Activated CD4-positive, alpha-beta T cell treated with anti-CD3 and anti-CD28 coated beads, Interleukin-2, amount 10 ng/mL, durations not matched to agents 24 days and 14 days (primary cell): ENCODE data around the gene GPR31. TPM values are rescaled to one million over a fixed set of nuclear protein-coding genes. Genes with fewer than 3 reads are reported as not detected.
"Not testable (repeated sequence)": the region's sequence is repeated elsewhere in the genome, so short reads cannot be mapped to it uniquely, and the experiment has no call there.

ENCODE experiments used
- DNase-seq: peaks from one replicate; pipeline ENCODE4 v3.0.0; 2022
- H3K27ac Mint-ChIP-seq: one replicate; pipeline ENCODE4 v1.8.0; 2022; ENCODE audit warnings: mild to moderate bottlenecking, mixed read lengths
- H3K27me3 Mint-ChIP-seq: one replicate; pipeline ENCODE4 v1.8.0; 2022; ENCODE audit warnings: mixed read lengths
- H3K36me3 Mint-ChIP-seq: one replicate; pipeline ENCODE4 v1.8.0; 2022; ENCODE audit warnings: low read depth, mild to moderate bottlenecking, mixed read lengths
- H3K4me1 Mint-ChIP-seq: one replicate; pipeline ENCODE4 v1.8.0; 2021; ENCODE audit warnings: mixed read lengths
- H3K4me3 Mint-ChIP-seq: one replicate; pipeline ENCODE4 v1.8.0; 2022; ENCODE audit warnings: mild to moderate bottlenecking, moderate library complexity, mixed read lengths
- H3K9me3 Mint-ChIP-seq: one replicate; pipeline ENCODE4 v1.8.0; 2021; ENCODE audit warnings: mixed read lengths
- intact Hi-C: fragments of 100-400 bp; cut with micrococcal nuclease; formaldehyde crosslinking; loops from one replicate; pipeline ENCODE4 v1.15.1; 2023
- total RNA-seq: library from RNA; stranded (reverse); gene quantifications from 2 replicates; pipeline ENCODE4 v1.2.3, GENCODE V29; 2022

GPR31 gene, protein sequence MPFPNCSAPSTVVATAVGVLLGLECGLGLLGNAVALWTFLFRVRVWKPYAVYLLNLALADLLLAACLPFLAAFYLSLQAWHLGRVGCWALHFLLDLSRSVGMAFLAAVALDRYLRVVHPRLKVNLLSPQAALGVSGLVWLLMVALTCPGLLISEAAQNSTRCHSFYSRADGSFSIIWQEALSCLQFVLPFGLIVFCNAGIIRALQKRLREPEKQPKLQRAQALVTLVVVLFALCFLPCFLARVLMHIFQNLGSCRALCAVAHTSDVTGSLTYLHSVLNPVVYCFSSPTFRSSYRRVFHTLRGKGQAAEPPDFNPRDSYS
- not detected in 2 replicates for total RNA-seq

DNA sequence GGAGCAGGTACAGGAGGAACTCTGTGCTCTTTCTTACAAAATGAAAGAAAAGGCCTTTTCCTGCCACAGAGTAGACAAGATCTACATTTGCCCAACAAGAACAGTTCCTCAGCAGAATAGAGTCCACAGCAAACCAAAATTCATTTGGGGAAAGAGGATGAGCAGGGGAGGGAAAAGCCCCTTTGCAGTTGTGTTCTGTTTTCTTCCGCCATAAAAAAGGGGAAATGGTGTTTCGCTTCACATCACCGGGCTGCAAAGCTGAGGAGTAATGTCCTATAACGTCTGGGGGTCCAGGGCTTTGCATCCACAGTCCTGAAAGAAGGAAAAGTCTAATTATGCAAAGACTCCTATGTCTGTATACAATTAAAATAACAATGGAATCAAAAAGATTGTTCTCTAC lies at the start of gene GPR31:
Gene GPR31 (minus strand): TSS at position 118 of the 400 bp plus-strand sequence. CDS start 149 bp downstream, outside the sequence.
- DNase-seq, result no peak
- H3K9me3 Mint-ChIP-seq, result no peaks in the 10 kb centered on the region
- no peaks in the 10 kb centered on the region for H3K36me3 Mint-ChIP-seq
- peaks cover 4% of the 10 kb centered on the region for H3K27me3 Mint-ChIP-seq
- peaks cover 2% of the 10 kb centered on the region for H3K4me1 Mint-ChIP-seq
- H3K4me3 Mint-ChIP-seq, result no peak within 1 kb of the TSS
- intact Hi-C loops, result no loop called here
- no peak within 1 kb of the TSS for H3K27ac Mint-ChIP-seq

DNA sequence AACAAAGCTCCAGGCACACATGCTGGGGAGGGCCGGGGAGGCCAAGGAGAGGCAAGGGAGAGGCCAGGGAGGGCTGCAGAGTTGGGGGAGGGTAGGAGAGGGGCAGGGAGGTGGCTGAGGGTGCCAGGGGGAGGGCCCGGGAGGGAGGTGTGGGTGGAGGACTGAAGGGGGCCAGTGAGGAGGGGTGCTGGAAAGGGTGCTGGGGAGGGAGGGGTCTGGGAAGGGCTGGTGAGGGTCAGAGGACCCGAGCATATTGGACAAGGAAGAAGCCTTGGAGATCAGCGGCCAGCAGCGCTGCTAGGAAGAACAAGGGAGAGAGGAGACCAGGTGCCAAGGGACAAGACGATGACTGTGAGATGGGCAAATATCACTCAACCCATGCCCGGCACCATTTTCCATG lies 49.7 kb upstream of the GPR31 start:
- H3K9me3 Mint-ChIP-seq, result no peaks in the 10 kb centered on the region
- no peaks in the 10 kb centered on the region for H3K36me3 Mint-ChIP-seq
- no peak overlapping the region for H3K27ac Mint-ChIP-seq
- intact Hi-C loops, result no loop called here
- DNase-seq, result no peak
- H3K27me3 Mint-ChIP-seq, result peaks cover 3% of the 10 kb centered on the region
- H3K4me3 Mint-ChIP-seq, result no peak overlapping the region
- H3K4me1 Mint-ChIP-seq, result peaks cover 3% of the 10 kb centered on the region

DNA sequence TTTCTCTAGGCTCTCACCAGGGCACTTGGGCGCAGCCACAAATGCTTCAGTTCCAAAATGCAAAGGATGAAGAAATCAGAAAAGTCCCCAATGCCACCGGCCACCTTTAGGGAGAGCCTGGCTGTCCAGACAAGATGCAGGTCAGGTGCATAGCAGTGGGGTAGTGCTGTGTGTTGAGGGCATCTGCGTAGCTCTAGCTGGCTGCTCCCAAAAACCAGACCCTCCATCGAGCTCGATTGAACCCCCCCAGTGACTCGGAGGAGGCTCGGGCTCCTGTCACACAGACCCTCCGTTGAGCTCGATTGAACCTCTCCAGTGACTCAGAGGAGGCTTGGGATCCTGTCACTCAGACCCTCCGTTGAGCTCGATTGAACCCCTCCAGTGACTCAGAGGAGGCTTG lies 47.5 kb upstream of the GPR31 start:
- H3K9me3 Mint-ChIP-seq, DNase-seq, H3K4me1 Mint-ChIP-seq, H3K4me3 Mint-ChIP-seq, H3K27ac Mint-ChIP-seq, H3K27me3 Mint-ChIP-seq, H3K36me3 Mint-ChIP-seq, intact Hi-C loops: not testable (repeated sequence)

DNA sequence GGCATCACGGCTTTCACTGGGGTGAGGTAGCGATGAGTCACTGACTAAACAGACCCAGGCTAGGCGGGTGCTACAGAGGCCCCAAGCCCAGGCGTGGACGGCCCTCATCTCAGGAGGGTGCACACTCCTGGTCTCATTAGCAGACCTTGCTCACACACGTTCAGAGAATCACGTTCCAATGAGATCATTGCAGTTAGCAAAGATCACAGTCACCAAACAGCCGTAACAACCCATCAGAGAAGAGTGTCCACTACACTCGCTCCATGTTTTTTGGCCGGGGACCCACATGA lies 46.2 kb upstream of the GPR31 start:
- DNase-seq, H3K4me3 Mint-ChIP-seq, H3K36me3 Mint-ChIP-seq, H3K4me1 Mint-ChIP-seq, H3K9me3 Mint-ChIP-seq, H3K27ac Mint-ChIP-seq, H3K27me3 Mint-ChIP-seq, intact Hi-C loops: not testable (repeated sequence)

DNA sequence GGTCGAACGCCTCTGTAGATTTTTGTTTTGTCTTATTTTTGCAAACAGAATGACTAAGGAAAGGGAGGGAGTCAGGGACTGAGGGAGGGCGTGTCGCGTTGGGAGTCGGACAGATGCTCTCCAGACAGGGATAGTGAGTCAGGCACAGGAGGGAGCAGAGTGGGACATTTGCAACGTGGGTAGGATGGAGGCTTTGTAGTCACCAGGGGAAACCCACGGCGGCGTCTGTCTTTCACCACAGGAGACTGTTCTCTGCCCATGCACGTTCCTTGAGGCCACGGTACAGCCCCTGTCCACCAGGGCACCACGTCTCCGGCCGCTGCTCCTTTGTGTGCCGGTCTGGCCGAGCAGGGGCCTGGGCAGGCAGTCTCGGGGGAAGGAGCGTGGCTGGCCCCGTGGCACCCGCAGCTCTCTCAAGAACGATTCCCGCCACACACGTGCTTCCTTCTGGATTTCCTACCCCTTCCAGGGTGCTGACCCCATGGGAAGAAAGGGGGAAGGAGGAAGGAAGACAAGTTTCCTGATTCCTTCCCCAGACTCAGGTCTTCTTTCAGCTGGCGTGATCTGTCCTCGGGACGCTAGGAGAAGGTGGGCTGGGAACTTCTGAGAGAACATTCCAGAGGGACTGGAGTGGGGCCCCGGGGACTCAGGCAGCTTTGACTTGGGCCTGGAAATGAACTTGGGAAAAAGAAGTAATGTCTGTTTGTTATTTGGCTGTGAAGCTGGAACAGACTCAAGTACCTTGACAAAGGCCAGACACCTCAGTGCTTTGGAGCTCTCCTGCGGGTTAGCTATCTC lies 45.7 kb upstream of the GPR31 start:
- DNase-seq, H3K27ac Mint-ChIP-seq, H3K9me3 Mint-ChIP-seq, H3K27me3 Mint-ChIP-seq, H3K4me1 Mint-ChIP-seq, intact Hi-C loops, H3K36me3 Mint-ChIP-seq, H3K4me3 Mint-ChIP-seq: not testable (repeated sequence)

DNA sequence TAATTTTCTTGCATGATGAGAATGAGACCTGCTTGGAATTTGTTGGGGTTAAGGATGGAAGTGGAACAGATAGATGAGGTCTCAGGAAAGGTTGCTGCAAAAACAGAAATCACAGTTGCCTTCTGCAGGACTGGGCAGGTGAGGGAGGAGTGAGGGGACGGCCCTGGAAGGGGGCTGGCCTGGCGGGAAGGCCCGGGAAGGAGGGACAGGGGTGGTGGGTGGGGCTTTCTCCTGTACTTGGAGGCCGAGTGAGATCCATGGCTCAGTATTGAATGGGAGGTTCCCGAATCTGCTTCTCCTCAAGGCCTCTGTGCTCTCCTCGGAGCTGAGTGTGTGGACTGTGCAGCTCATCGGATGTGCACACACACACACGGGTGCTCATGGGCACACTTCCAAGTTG lies 44.8 kb upstream of the GPR31 start:
- H3K4me3 Mint-ChIP-seq, H3K36me3 Mint-ChIP-seq, H3K27ac Mint-ChIP-seq, intact Hi-C loops, H3K4me1 Mint-ChIP-seq, H3K9me3 Mint-ChIP-seq, DNase-seq: not testable (repeated sequence)
- peaks cover 11% of the 10 kb centered on the region for H3K27me3 Mint-ChIP-seq

DNA sequence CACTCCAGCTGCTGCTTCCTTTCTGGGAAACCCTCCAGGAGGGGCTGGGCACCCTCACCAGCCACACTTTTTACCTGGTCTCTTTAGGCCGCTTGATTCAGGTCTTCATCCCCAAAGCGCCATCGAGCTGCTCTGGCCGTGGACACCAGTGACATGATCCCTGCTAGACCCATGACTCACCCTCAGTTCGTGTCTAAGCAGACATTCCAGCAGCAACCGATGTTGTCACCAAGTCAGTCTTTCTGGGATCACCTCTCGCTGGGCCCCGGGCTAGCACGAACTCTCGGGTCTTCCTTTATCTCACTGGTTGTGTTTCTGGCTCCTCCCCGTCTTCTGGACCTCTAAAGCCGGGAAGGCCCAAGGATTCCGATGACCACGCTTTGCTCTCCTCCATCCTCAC lies 43.0 kb upstream of the GPR31 start:
- H3K4me3 Mint-ChIP-seq, result no peak overlapping the region
- intact Hi-C loops, result no loop called here
- no peaks in the 10 kb centered on the region for H3K4me1 Mint-ChIP-seq
- H3K36me3 Mint-ChIP-seq, result no peaks in the 10 kb centered on the region
- no peak for DNase-seq
- H3K27ac Mint-ChIP-seq, result no peak overlapping the region
- no peaks in the 10 kb centered on the region for H3K9me3 Mint-ChIP-seq
- H3K27me3 Mint-ChIP-seq, result peaks cover 17% of the 10 kb centered on the region

DNA sequence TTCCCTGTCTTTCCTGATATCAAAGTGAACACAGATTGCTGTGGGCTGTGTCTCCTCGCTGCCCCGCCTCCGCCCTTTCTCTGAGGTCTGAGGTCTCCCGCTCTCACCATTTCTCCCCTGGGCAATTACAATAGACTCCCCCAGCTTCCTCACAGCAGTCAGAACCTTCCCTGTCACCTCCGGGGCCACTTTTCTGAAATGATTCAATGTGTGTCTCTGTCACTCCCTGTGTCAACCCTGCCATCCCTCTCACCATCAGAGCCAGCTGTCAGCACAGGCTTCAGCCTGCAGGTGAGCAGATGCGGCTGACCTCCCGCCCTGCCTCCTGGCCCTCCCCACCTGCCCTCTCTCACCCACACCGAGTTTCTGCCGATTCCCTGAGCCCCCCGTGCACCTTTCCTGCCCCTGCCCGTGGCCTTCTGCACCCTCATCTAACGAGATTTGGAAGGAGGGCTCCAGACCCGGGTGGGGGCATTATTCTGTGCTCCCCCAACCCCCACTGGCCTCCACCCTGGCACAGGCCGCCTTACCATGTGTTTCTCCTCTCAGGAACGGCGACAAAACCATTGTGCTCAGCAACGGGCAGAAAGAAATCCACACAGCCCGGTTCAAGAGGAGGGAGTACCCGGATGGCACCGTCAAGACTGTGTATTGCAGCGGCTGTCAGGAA lies 38.3 kb upstream of the GPR31 start:
- intact Hi-C loops, H3K4me3 Mint-ChIP-seq, H3K4me1 Mint-ChIP-seq, H3K9me3 Mint-ChIP-seq, H3K27ac Mint-ChIP-seq, H3K36me3 Mint-ChIP-seq, DNase-seq: not testable (repeated sequence)
- peaks cover 18% of the 10 kb centered on the region for H3K27me3 Mint-ChIP-seq

DNA sequence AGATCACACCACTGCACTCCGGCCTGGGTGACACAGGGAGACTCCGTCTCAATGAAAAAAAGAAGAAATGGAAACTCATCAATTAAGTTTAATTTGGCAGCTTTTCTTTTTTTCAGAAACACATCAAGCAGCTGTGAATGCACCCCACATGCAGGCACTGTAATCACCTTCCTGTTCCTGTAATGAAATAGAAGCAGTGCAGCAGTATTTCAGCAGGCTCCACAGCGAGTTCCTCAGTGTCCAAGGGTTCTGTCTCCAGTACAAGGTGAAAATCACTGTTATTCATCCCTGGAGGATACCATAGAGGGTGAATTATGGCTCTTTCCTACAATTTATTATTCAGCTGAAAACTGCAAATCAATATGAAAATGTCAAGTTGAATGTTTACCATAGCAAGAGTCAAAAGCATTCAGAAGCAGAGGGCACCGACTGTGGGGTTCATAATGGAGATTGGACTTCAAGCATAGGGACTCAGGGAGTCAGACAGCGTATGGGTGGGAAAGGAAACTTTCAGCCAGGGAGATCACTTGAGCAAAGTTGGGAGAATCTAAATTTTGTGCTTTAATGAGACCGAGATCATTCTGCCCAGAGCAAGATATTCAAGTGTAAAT lies 35.8 kb upstream of the GPR31 start:
- H3K4me1 Mint-ChIP-seq, H3K4me3 Mint-ChIP-seq, intact Hi-C loops, DNase-seq, H3K27ac Mint-ChIP-seq, H3K9me3 Mint-ChIP-seq, H3K36me3 Mint-ChIP-seq: not testable (repeated sequence)
- peaks cover 19% of the 10 kb centered on the region for H3K27me3 Mint-ChIP-seq

DNA sequence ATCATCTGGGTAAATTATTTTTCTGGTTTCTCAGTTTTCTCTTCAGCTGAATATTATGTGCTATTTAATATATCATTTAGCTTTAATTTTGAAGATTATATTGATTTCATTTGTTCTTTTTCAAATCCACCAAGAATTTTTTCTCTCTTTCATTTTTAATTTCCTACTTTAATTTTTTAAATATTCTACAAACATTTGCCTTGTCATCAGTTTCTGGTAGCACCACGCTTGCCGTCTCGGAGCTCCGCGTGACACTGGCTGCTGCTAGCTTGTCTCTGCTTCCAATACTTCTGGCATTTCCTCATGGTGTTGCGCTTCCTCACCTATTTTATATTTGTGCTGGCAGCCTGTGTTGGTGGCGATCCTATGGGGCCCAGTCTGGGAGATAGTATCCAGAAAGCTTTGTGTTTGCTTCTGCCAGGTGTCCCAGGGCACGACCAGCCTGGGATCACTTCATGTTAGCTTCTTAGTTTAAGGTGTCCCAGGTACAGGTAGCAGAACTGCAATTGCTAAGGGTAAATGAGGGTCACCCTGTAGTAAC lies 33.3 kb upstream of the GPR31 start:
- H3K9me3 Mint-ChIP-seq, H3K4me3 Mint-ChIP-seq, intact Hi-C loops, H3K36me3 Mint-ChIP-seq, DNase-seq, H3K27me3 Mint-ChIP-seq, H3K4me1 Mint-ChIP-seq, H3K27ac Mint-ChIP-seq: not testable (repeated sequence)

DNA sequence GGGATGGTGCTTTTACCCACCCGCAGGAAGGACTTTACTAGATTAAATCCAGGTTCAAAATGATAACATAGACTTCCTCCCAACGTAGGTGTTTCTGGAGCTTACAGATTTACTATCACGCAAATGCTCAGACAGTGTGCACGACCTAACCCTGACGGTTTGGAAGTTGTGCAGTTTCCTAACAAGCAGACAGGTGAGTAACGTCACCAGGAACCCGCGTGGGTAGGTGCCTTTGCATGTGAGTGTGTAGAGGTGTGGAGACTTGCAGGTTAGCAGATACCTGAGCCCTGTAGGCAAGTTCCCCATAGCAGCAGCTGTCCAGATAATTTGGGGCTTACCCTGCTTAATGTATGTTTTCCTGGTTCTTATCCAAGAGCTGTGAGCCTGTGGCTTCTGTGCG lies 29.5 kb upstream of the GPR31 start:
- H3K4me3 Mint-ChIP-seq, H3K36me3 Mint-ChIP-seq, H3K27me3 Mint-ChIP-seq, H3K9me3 Mint-ChIP-seq, H3K4me1 Mint-ChIP-seq, H3K27ac Mint-ChIP-seq, DNase-seq, intact Hi-C loops: not testable (repeated sequence)

DNA sequence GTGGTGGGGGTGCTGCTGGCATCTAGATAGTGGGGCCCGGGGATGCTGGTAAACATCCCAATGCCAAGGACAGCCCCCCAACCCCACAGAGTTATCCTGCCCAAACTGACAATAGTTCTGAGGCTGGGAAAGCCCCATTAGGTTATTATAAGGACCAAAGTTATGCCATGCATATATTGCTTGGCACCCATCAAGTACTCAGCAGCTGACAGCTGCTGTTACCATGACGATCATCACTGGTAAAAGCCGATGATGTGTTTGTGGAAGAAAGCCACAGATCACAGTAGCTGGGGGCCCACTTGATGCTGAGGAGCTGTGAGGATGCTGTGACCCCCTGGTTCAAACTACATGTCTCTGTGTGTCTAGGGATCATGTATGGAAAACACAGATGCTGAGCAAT lies 27.3 kb upstream of the GPR31 start:
- H3K36me3 Mint-ChIP-seq, DNase-seq, intact Hi-C loops, H3K4me3 Mint-ChIP-seq, H3K4me1 Mint-ChIP-seq, H3K27ac Mint-ChIP-seq, H3K27me3 Mint-ChIP-seq, H3K9me3 Mint-ChIP-seq: not testable (repeated sequence)

DNA sequence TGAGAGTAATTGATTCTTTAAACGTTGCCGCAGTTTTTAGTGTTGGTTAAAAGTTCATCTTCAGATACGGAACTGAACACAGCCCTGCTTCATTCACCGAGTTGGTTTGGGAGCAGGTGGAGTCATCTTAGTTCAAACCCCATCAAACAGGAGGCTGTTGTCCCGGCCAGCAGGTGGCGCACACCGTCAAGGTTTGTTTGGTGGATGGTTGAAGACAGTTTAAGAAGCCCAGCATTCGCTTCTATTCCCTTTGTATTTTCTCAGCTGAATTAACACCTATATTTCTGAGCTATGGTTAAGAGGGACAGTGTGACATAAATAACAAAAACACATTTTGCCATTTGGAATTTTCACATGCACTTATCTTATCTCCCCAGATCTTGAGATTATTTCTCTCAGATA lies 25.1 kb upstream of the GPR31 start:
- H3K4me3 Mint-ChIP-seq, intact Hi-C loops, H3K36me3 Mint-ChIP-seq, H3K27me3 Mint-ChIP-seq, H3K4me1 Mint-ChIP-seq, H3K27ac Mint-ChIP-seq, DNase-seq, H3K9me3 Mint-ChIP-seq: not testable (repeated sequence)

DNA sequence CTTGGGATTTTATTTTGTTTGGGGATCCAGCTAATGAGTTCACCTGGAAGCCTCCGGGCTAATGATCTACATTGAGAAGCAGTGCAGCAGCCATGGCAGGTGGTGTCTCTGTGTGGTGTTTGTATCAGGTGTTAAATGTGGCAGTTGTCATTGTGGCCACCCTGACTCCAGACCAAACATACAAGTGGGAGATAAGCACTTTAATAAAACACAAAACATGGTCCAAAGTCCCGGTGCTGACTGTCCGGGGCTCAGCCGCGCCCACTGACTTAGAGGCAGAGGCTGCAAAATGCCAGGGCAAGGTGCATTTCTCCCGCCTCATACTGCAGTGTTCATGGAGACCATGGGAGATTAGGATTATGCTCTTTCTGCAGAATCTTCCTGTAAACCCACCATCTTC lies 23.6 kb upstream of the GPR31 start:
- H3K4me1 Mint-ChIP-seq, intact Hi-C loops, H3K27ac Mint-ChIP-seq, H3K4me3 Mint-ChIP-seq, H3K27me3 Mint-ChIP-seq, H3K9me3 Mint-ChIP-seq, H3K36me3 Mint-ChIP-seq, DNase-seq: not testable (repeated sequence)
